GM21381 (cell line): ENCODE measurements around the gene KRTAP7-1.

Source experiments
- ATAC-seq: cut with Tn5 transposase; IDR thresholded peaks from one replicate; pipeline ENCODE4 v1.9.1; 2021; ENCODE audit warnings: mild to moderate bottlenecking, moderate library complexity; ENCODE audit not compliant: unreplicated experiment

Gene KRTAP7-1, protein sequence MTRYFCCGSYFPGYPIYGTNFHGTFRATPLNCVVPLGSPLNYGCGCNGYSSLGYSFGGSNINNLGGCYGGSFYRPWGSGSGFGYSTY

DNA sequence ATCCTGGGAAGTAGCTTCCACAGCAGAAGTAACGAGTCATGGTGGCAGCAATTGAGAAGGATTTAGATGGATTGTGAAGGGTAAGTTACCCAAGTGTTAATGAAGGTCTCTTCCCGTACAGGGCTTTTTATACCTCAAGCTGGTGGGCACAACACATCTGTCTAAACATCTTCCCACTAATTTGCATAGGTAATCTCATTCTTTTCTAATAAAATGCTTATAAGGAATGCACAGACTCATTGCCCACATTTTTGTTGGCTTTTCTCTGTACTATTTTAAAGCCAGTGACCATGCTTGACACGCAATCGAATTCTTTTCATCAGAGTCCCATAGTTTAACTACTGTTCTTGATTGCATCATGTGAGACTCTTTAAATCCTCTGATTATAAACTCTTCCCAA, at the start of gene KRTAP7-1:
Gene KRTAP7-1 (minus strand): TSS at position 101 of the 400 bp plus-strand sequence. CDS start 61 bp downstream, at position 40.
- ATAC-seq, result no peak

- no peak for ATAC-seq
These were observed 45.0 kb upstream of the KRTAP7-1 start for GRCh38 chr21:30874526-30874925.

DNA sequence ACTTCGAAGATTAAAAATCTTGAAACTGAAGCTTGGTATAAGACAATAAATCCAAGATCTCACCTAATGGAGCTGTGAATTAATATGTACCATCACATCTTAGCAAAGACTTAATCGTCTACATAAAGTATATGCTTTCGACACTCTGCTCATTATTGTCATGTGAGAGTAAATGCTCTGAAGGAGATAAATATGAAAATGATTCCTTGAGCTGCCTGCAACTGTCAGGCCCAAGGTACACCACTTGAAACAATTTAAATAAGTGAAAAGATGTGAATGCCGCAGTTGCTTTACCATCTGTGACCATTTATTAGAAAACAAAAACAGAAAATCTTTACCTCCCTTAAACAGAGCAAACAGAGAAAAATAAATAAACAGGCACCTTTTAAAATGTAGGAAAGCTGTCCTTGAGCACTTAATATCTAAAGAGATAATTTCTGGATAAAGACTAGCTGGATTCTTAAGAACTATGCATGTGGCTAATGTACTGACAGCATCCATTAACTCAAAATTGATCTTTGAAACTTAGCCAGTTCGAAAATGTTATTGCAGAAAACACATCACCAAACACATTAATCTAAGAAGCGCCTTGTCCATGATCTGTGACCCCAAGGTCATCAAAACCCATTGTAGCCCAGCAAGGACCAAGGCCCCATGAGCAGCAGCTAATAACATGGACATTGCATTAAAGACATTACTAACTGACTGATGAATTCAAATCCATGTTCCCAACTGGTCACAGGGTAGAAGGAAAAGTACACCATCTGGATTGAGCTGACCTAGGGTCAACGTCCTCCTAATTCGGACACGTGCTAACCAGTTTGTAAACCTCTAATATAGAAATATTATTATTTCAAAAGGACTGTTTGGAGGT, 18.3 kb upstream of the KRTAP7-1 start:
- ATAC-seq, result no peak

GRCh38 chr21:30842990-30843389, 13.4 kb upstream of the KRTAP7-1 start:
- ATAC-seq, result no peak

- ATAC-seq, result no peak
These were observed 9.7 kb upstream of the KRTAP7-1 start for GRCh38 chr21:30839304-30839703.

DNA sequence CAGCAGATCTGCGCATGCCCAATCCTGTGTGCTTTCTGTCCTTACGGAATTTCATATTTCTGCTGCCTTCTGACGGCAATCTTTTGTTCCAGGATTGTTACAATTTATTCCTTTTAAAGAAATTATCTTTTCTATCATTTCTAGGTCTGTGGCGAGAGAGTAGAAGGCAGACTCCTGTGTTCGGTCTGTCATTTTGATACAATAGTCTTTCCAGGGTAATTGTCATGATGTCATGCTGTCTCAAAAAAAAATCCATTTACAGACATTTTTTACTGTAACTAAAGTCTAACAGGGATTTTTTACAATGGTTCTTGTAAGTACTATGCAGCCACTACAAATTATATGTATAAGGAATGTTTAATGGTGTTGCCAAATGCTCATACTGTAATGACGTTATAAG, 9.0 kb upstream of the KRTAP7-1 start:
- no peak for ATAC-seq

DNA sequence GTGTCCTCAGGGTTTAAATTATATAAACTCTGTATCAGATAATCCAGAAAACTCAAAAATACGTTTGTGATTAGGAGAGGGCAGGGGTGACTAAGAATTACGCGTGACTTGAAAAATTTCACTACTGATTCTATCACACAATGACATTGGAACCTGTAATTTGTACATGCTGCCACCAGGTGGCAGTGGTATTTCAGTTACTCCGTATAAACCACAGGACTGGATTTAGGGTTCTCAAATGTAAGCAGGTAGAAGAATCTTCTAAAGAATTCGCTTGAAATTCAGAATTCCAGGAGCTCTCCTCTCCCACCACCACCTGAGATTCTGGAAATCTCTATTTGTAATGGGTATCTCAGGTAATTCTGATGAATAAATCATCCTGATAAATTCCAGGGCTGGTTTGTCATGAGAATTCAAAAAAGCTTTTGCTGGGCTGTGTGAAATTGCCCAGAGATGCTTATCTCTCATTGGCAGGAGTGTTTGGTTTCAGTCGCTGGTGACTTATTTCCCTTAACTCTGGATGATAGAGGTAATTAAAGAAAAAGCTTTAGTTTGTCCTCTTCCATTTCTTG, 1.7 kb upstream of the KRTAP7-1 start:
- ATAC-seq, result no peak

DNA sequence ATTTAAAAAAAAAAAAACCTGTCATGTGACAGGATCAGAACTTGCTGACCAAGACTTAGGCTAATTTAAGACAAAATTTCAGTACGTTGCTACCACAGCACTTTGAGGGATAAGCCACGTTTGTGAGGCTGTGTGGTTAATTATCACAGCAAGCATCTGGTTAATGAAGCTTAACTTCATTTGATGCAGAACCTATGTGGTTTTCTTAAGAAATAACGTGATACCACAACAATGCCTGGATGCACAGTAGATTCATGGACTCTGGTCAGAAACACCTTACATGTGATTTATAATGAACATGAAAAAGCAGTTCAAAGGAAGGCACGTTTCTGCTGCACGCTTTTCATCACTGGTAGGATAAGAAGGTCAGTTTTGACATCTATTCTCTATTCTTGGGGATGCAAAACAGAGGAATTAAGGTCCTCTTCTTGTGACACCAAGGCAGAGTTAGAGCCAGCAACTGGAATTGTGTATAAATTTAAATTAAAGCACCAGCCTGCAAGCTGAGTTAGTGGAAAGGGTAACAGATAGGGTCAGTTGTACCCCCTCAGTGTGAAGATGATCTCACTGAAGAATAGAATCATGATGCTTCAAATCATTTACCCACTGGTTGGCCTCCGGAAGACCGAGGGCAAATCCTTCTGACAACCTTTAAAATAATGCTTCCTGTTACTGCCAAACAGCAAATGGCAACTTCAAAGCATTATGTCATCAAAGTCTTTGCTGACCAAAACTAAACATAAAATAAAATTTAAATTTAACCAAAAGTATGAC, 10.5 kb downstream of the KRTAP7-1 start:
- no peak for ATAC-seq

GRCh38 chr21:30813174-30813573, 16.4 kb downstream of the KRTAP7-1 start, which contains the start of gene KRTAP8-1:
Gene KRTAP8-1 (minus strand): TSS chr21:30813274. CDS start chr21:30813220, 54 bp downstream.
- no peak for ATAC-seq

DNA sequence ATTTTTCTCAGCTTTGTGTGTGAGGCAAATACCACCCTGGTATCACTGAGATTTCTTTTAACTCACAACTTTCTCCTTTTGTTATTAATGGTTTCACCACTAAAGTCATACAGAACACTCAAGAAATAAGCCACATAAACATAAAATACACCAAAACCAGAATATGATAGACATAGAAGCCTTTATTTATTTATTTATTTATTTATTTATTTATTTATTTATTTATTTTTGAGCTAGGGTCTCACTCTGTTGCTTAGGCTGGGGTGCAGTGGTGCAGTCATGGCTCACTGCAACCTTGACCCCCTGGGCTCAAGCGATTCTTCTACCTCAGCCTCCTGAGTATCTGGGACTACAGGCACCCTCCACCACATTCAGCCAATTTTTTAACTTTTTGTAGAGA, 29.0 kb downstream of the KRTAP7-1 start:
- ATAC-seq, result no peak

GRCh38 chr21:30793581-30794314, 35.8 kb downstream of the KRTAP7-1 start:
- ATAC-seq, result no peak

DNA sequence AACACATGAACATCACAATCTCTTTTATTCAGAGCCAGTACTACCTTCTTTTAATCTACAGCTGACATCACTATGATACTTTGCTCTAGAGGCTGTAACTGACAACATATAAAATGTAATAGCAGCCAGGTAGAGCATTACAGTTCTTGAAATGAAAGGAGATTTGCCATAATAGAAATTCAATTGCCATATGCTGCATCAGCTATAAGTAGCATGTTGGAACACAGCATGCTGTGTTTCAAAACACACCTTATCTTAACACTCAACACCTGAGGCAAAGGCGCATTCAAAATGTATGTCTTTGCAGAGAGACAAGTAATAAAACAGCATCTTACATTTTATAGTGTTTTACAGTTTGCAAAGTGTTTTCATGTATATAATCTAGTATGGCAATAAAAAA, 50.3 kb downstream of the KRTAP7-1 start:
- ATAC-seq, result no peak
